Astrocyte of the spinal cord (primary cell): Measurements from ENCODE around the gene AMHR2.
"Not testable (repeated sequence)": the region's sequence is repeated elsewhere in the genome, so short reads cannot be mapped to it uniquely, and the experiment has no call there.

Experiments used
- DNase-seq: peaks from one replicate; pipeline ENCODE4 v3.0.0; 2011; ENCODE audit warnings: low read depth, low spot score
- H3K4me3 ChIP-seq: 2 replicates; pipeline ENCODE4 v1.5.1; 2011; ENCODE audit warnings: low read depth, mild to moderate bottlenecking, low read length, moderate library complexity
- in situ Hi-C: cut with HindIII; loops from 2 replicates; pipeline ENCODE4 v1.10.0; 2017; ENCODE audit warnings: low sequenced_read_pairs
- TF ChIP-seq, protein P1 (sequence below): IDR thresholded peaks from 2 replicates; pipeline ENCODE4 v1.5.1; 2012; ENCODE audit warnings: low read depth, mild to moderate bottlenecking, low read length, inconsistent platforms

Gene AMHR2

DNA sequence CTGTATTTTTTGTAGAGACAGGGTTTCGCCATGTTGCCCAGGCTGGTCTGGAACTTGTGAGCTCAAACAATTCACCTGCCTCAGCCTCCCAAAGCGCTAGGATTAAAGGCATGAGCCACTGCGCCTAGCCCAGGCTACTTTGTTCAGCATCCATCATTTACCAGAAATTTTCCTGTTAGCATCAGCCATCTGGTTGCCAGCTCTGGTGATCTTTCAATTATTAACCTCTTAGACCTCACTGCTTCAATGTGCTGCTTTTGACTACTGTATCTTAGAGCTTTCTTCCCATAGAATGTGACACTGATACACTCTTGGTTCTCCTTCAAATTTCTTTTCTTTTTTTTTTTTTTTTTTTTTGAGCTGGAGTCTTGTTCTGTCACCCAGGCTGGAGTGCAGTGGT, 5.4 kb upstream of the AMHR2 start:
- no peak for DNase-seq
- TF ChIP-seq, protein P1, sequence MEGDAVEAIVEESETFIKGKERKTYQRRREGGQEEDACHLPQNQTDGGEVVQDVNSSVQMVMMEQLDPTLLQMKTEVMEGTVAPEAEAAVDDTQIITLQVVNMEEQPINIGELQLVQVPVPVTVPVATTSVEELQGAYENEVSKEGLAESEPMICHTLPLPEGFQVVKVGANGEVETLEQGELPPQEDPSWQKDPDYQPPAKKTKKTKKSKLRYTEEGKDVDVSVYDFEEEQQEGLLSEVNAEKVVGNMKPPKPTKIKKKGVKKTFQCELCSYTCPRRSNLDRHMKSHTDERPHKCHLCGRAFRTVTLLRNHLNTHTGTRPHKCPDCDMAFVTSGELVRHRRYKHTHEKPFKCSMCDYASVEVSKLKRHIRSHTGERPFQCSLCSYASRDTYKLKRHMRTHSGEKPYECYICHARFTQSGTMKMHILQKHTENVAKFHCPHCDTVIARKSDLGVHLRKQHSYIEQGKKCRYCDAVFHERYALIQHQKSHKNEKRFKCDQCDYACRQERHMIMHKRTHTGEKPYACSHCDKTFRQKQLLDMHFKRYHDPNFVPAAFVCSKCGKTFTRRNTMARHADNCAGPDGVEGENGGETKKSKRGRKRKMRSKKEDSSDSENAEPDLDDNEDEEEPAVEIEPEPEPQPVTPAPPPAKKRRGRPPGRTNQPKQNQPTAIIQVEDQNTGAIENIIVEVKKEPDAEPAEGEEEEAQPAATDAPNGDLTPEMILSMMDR, result no peak
- in situ Hi-C loops, result no loop called here
- no peak overlapping the region for H3K4me3 ChIP-seq

GRCh38 chr12:53419756-53420155, 3.9 kb upstream of the AMHR2 start:
- TF ChIP-seq, protein P1, result no peak
- no peak for DNase-seq
- H3K4me3 ChIP-seq, result no peak overlapping the region
- in situ Hi-C loops, result no loop called here

DNA sequence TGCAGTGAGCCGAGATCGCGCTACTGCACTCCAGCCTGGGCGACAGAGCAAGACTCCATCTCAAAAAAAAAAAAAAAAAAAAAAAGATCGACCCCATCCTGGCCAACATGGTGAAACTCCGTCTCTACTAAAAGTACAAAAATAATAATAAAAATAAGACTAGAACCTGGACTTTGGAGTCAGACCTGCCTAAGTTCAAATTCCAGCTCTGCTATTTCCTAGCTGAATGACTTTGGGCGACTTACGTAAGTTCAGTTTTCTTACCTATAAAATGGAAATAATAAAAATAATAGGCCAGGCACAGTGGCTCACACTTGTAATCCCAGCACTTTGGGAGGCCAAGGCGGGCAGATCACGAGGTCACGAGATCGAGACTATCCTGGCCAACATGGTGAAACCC, 1.4 kb upstream of the AMHR2 start:
- in situ Hi-C loops, H3K4me3 ChIP-seq, DNase-seq: not testable (repeated sequence)

- no peak overlapping the region for H3K4me3 ChIP-seq
- DNase-seq, result no peak
- in situ Hi-C loops, result no loop called here
- TF ChIP-seq, protein P1, result no peak
Observed at GRCh38 chr12:53424626-53425514, 1.2 kb downstream of the AMHR2 start.

GRCh38 chr12:53425515-53426150, 2.0 kb downstream of the AMHR2 start:
- in situ Hi-C loops, result no loop called here
- H3K4me3 ChIP-seq, result no peak overlapping the region
- TF ChIP-seq, protein P1, result no peak
- DNase-seq, result no peak

DNA sequence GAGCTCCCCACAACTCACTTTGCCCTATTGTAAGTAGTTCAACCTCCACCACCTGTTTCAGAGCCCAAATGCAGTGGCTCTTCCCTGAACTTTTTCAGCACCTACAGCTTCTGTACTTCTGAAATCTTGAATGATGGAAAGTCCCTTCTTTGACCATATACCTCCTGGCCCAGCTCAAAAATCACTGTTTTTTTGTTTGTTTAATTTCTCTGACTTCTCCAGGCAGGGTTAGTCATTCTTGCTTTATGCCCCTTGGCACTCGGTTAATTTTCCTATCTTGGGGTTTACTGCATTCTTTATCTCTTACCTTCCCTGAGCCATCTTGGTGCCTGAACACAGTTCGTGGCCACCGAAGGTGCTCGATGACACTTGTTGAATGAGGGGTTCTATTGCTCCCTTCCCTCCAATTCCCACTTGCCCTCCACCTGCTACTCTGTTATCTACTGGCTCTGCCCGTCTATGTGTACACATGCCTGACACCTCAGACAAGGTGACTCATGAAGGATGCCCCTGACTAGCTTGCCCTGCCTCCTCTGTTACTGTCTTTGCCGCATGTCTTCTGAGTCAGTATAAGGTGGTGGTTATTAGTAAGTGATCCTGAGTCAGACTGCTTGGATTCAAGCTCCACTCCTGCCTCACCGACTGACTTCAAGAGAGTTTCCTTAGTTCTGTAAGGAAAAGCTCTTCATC, 4.4 kb downstream of the AMHR2 start:
- in situ Hi-C loops, result no loop called here
- TF ChIP-seq, protein P1, result no peak
- peak; percentile 86 for DNase-seq
- no peak overlapping the region for H3K4me3 ChIP-seq

GRCh38 chr12:53428741-53429140, 5.1 kb downstream of the AMHR2 start:
- no peak for DNase-seq
- in situ Hi-C loops, result no loop called here
- TF ChIP-seq, protein P1, result no peak
- H3K4me3 ChIP-seq, result no peak overlapping the region
